Endothelial cell of umbilical vein (primary cell): ENCODE results near the gene PRKG1. TPM values are rescaled to one million over a fixed set of nuclear protein-coding genes. Genes with fewer than 3 reads are reported as not detected.

Experiments used
- BruUV-seq: library from RNA; stranded (reverse); fragments of 400-500 nt; replicated peaks from 2 replicates; lab custom pipeline; 2021; lab: Mats Ljungman, UMichigan
- CTCF ChIA-PET: fragments of 300-600, 350-600 bp; sonication (Branson Sonifier 250); formaldehyde crosslinking; loops from one replicate; lab custom pipeline; 2021; ENCODE audit warnings: antibody characterized with exemption, inconsistent platforms; lab: Charles Lee
- POLR2A ChIA-PET: fragments of 300-600, 350-600 bp; sonication (Branson Sonifier 250); formaldehyde crosslinking; loops from one replicate; lab custom pipeline; 2021; ENCODE audit warnings: antibody characterized with exemption, inconsistent platforms; lab: Charles Lee
- DNase-seq: peaks from one replicate; pipeline ENCODE4 v3.0.0-alpha.2; 2011; ENCODE audit warnings: low read depth, low spot score
- FAIRE-seq: peaks from 2 replicates; lab custom pipeline; 2011; peaks lifted over from hg19 to GRCh38; lab: Jason Lieb, UNC
- H2AFZ ChIP-seq: 2 replicates; pipeline ENCODE4 v1.6.0; 2012; ENCODE audit warnings: low read depth, low read length, control low read depth, inconsistent platforms
- H3K27ac ChIP-seq: 2 replicates; pipeline ENCODE4 v1.5.1; 2011; ENCODE audit warnings: low read depth, mild to moderate bottlenecking, control low read depth, low read length, moderate library complexity; ENCODE audit not compliant: insufficient read depth
- H3K27me3 ChIP-seq, 2 experiments: 2 replicates each; pipeline versions ENCODE4 v1.6.0 to v1.6.1; 2011; ENCODE audit warnings: low read length in 2 of 2, mixed read lengths in 1 of 2; ENCODE audit not compliant: control insufficient read depth in 2 of 2, insufficient read depth in 2 of 2
- H3K36me3 ChIP-seq, 2 experiments: 2 replicates in 1 of 2; 3 replicates in 1 of 2; pipeline ENCODE4 v1.5.1; 2011; ENCODE audit warnings: low read length in 2 of 2, mild to moderate bottlenecking in 1 of 2, moderate library complexity in 1 of 2; ENCODE audit not compliant: control insufficient read depth in 2 of 2, insufficient read depth in 2 of 2; ENCODE audit errors: extremely low read depth in 1 of 2
- H3K4me1 ChIP-seq: 3 replicates; pipeline ENCODE4 v1.5.1; 2011; ENCODE audit warnings: mild to moderate bottlenecking, low read length; ENCODE audit not compliant: control insufficient read depth, insufficient read depth; ENCODE audit errors: extremely low read depth
- H3K4me2 ChIP-seq: 2 replicates; pipeline ENCODE4 v1.6.1; 2011; ENCODE audit warnings: low read length, control low read depth, mixed read lengths; ENCODE audit not compliant: insufficient read depth
- H3K4me3 ChIP-seq, 3 experiments: fragments of 200-600 bp in 1 of 3; sonication (generic), shearing (Covaris generic) in 1 of 3; replicated peaks in 1 of 3; 2 replicates each; pipeline ENCODE4 v1.5.1; 2011 to 2016; ENCODE audit warnings: control low read depth in 3 of 3, low read length in 3 of 3, mild to moderate bottlenecking in 2 of 3, inconsistent platforms in 1 of 3, low read depth in 1 of 3, moderate library complexity in 1 of 3; ENCODE audit not compliant: insufficient read depth in 1 of 3
- H3K79me2 ChIP-seq: 2 replicates; pipeline ENCODE4 v1.6.0; 2012; ENCODE audit warnings: low read length, inconsistent platforms; ENCODE audit not compliant: control insufficient read depth, insufficient read depth
- H3K9ac ChIP-seq: replicated peaks from 2 replicates; pipeline ENCODE3; 2011; ENCODE audit warnings: low read length, control low read depth; ENCODE audit not compliant: insufficient read depth; ENCODE audit errors: extremely low read depth
- H3K9me1 ChIP-seq: replicated peaks from 3 replicates; pipeline ENCODE4 v1.6.0; 2011; ENCODE audit warnings: mild to moderate bottlenecking, low read length; ENCODE audit not compliant: control insufficient read depth, insufficient read depth; ENCODE audit errors: extremely low read depth
- H3K9me3 ChIP-seq: replicated peaks from 2 replicates; pipeline ENCODE4 v1.5.1; 2012; ENCODE audit warnings: low read length, inconsistent platforms; ENCODE audit not compliant: control insufficient read depth, insufficient read depth
- H4K20me1 ChIP-seq: replicated peaks from 2 replicates; pipeline ENCODE3; 2011; ENCODE audit warnings: mild to moderate bottlenecking, low read length; ENCODE audit not compliant: control insufficient read depth, insufficient read depth; ENCODE audit errors: extremely low read depth
- CTCF ChIP-seq, 2 donors: IDR thresholded peaks; 1 replicate in 1 of 2; 2 replicates in 1 of 2; pipeline ENCODE4 v1.5.1; 2011; ENCODE audit warnings: low read length in 2 of 2, mild to moderate bottlenecking in 2 of 2, moderate library complexity in 2 of 2, control low read depth in 1 of 2, inconsistent platforms in 1 of 2, low read depth in 1 of 2; ENCODE audit not compliant: insufficient read depth in 1 of 2; ENCODE audit errors: extremely low read depth in 1 of 2
- EZH2 ChIP-seq: IDR thresholded peaks from 2 replicates; pipeline ENCODE4 v1.6.1; 2012; ENCODE audit warnings: borderline replicate concordance, low read depth, mild to moderate bottlenecking, moderate library complexity, low read length, inconsistent platforms; ENCODE audit not compliant: severe bottlenecking
- FOS ChIP-seq: IDR thresholded peaks from 2 replicates; pipeline ENCODE4 v1.6.1; 2011; ENCODE audit warnings: mild to moderate bottlenecking, low read length, moderate library complexity, borderline replicate concordance; ENCODE audit not compliant: insufficient read depth
- GATA2 ChIP-seq: IDR thresholded peaks from 2 replicates; pipeline ENCODE4 v1.7.0; 2011; ENCODE audit warnings: low read depth, mild to moderate bottlenecking, moderate library complexity, mixed read lengths, low read length; ENCODE audit not compliant: insufficient read length, insufficient read depth
- JUN ChIP-seq: IDR thresholded peaks from 2 replicates; pipeline ENCODE4 v1.6.1; 2011; ENCODE audit warnings: borderline replicate concordance, low read depth; ENCODE audit not compliant: insufficient read length, insufficient read depth
- MAX ChIP-seq: IDR thresholded peaks from 2 replicates; pipeline ENCODE4 v1.6.1; 2011; ENCODE audit not compliant: insufficient read depth, insufficient read length
- MYC ChIP-seq: IDR thresholded peaks from one replicate; pipeline ENCODE4 v1.6.1; 2011; ENCODE audit warnings: mild to moderate bottlenecking, low read depth, low read length
- POLR2A ChIP-seq: IDR thresholded peaks from 2 replicates; pipeline ENCODE4 v1.6.1; 2012; ENCODE audit warnings: low read depth, mild to moderate bottlenecking, control low read depth, low read length
- POLR2AphosphoS5 ChIP-seq: IDR thresholded peaks from 2 replicates; pipeline ENCODE4 v1.6.1; 2012; ENCODE audit warnings: low read depth, mild to moderate bottlenecking, control low read depth, low read length, moderate library complexity; ENCODE audit not compliant: insufficient read depth
- dilution Hi-C: fragments of 300-500 bp; cut with MboI; formaldehyde crosslinking; loops from one replicate; pipeline ENCODE4 v1.15.0; 2019; ENCODE audit warnings: low sequenced_read_pairs; ENCODE audit not compliant: extremely low pct_ligation_motif_present
- intact Hi-C: fragments of 100-400 bp; cut with micrococcal nuclease; formaldehyde crosslinking; loops from one replicate; pipeline ENCODE4 v1.10.0; 2022
- polyA plus RNA-seq, 4 experiments: library from polyadenylated mRNA; depleted of rRNA in 3 of 4; stranded (reverse) in 3 of 4; unstranded in 1 of 4; fragments of >200 nt; gene quantifications; 2 replicates each; pipeline versions ENCODE4 v1.2.1 to v1.2.3, GENCODE V29; 2011 to 2012; ENCODE audit warnings: missing spikeins in 1 of 4
- total RNA-seq: library from RNA; stranded (reverse); gene quantifications from 2 replicates; pipeline ENCODE4 v1.2.3, GENCODE V29; 2021

Gene PRKG1
- total and polyA plus RNA-seq, 2 donors (not counting 3 experiments of a cell fraction or from before 2014, with no cell fraction given): 0.01 to 0.18 TPM

GRCh38 chr10:51886438-51887068, 812.3 kb downstream of the PRKG1 start:
- Histone ChIP-seq H3K27ac (no peak overlapping the region), H3K9me3 (no peaks in the 10 kb centered on the region), H3K4me1 (no peaks in the 10 kb centered on the region), H3K27me3 (no peaks in the 10 kb centered on the region), H3K4me3 (no peak overlapping the region), H3K36me3 (no peaks in the 10 kb centered on the region), H3K79me2 (no peaks in the 10 kb centered on the region), H3K9me1 (no peaks in the 10 kb centered on the region), H4K20me1 (no peaks in the 10 kb centered on the region), H3K9ac (no peak overlapping the region), H2AFZ (no peak overlapping the region), H3K4me2 (no peak overlapping the region)
- BruUV-seq: no TSS peak
- ChIA-PET CTCF (interaction anchor here (1.2 kb wide), 1 partner anchor 497 kb away, joined by 5 read pairs; no protein-coding TSS in a partner anchor), POLR2A (no interaction called here)
- no peak for DNase-seq
- intact Hi-C loops: no loop called here
- TF ChIP-seq JUN (no peak), POLR2A (no peak), GATA2 (no peak), CTCF (IDR thresholded peaks at IDR 0.05; ENCODE audit: extremely low read depth in 1 of 2, insufficient read depth in 1 of 2, low read depth in 1 of 2, low read length in 2 of 2) (no peak), EZH2 (no peak), FOS (no peak), MYC (no peak), POLR2AphosphoS5 (no peak), MAX (no peak)
- FAIRE-seq: no peak
- dilution Hi-C loops: no loop called here
